ENCODE measurements around the gene GUF1.

DNA sequence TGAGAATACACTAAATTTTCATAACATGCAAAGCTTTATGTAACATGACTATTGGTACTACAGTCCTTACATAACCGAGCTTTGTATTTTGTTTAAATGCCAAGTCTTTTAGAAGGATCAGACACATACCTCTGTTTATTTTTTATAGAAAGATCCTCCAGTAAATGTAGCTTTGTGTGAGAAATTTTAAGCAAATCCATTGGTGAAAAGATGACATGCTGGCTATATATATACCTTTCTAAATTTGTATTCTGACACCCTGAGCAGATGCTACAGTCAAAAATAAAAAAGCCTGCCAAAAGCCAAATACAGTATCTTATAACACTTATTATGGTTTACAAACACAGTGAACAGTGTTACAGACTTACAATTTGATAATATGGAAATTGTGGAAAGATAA lies 26.8 kb upstream of the GUF1 start, which contains the start of gene YIPF7:
- no peak for TF ChIP-seq EZH2 (IDR thresholded peaks at IDR 0.05; ENCODE audit: low read depth, unreplicated experiment)
- TF ChIP-seq REST (IDR thresholded peaks at IDR 0.05; ENCODE audit: unreplicated experiment): no peak
- TF ChIP-seq, protein P1, sequence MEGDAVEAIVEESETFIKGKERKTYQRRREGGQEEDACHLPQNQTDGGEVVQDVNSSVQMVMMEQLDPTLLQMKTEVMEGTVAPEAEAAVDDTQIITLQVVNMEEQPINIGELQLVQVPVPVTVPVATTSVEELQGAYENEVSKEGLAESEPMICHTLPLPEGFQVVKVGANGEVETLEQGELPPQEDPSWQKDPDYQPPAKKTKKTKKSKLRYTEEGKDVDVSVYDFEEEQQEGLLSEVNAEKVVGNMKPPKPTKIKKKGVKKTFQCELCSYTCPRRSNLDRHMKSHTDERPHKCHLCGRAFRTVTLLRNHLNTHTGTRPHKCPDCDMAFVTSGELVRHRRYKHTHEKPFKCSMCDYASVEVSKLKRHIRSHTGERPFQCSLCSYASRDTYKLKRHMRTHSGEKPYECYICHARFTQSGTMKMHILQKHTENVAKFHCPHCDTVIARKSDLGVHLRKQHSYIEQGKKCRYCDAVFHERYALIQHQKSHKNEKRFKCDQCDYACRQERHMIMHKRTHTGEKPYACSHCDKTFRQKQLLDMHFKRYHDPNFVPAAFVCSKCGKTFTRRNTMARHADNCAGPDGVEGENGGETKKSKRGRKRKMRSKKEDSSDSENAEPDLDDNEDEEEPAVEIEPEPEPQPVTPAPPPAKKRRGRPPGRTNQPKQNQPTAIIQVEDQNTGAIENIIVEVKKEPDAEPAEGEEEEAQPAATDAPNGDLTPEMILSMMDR (conservative IDR thresholded peaks at IDR 0.05; ENCODE audit: low read depth in 2 of 2): no peak
- no peak for TF ChIP-seq EZH2phosphoT487 (IDR thresholded peaks at IDR 0.05; ENCODE audit: unreplicated experiment)
- no peak for TF ChIP-seq POLR2AphosphoS5 (IDR thresholded peaks at IDR 0.05; ENCODE audit: low read depth)
- TF ChIP-seq CREB1 (CRISPR knock-in tag; IDR thresholded peaks at IDR 0.05; ENCODE audit: low read depth): no peak
- TF ChIP-seq STAT1 (IDR thresholded peaks at IDR 0.05; ENCODE audit: unreplicated experiment): no peak
- TF ChIP-seq, protein P2, sequence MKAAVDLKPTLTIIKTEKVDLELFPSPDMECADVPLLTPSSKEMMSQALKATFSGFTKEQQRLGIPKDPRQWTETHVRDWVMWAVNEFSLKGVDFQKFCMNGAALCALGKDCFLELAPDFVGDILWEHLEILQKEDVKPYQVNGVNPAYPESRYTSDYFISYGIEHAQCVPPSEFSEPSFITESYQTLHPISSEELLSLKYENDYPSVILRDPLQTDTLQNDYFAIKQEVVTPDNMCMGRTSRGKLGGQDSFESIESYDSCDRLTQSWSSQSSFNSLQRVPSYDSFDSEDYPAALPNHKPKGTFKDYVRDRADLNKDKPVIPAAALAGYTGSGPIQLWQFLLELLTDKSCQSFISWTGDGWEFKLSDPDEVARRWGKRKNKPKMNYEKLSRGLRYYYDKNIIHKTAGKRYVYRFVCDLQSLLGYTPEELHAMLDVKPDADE (IDR thresholded peaks at IDR 0.05): no peak
- TF ChIP-seq ZNF114 (CRISPR knock-in tag; IDR thresholded peaks at IDR 0.05): no peak
- no peak for TF ChIP-seq JUNB (IDR thresholded peaks at IDR 0.05; ENCODE audit: unreplicated experiment)
- no peak for TF ChIP-seq ZNF331 (CRISPR knock-in tag; IDR thresholded peaks at IDR 0.05; ENCODE audit: low read depth)
- no peak for TF ChIP-seq NANOG (IDR thresholded peaks at IDR 0.05; ENCODE audit: borderline replicate concordance)
